Bronchial epithelial cell (primary cell): ENCODE data around the gene HDDC3. TPM values are rescaled to one million over a fixed set of nuclear protein-coding genes. Genes with fewer than 3 reads are reported as not detected.
"Not testable (repeated sequence)": the region's sequence is repeated elsewhere in the genome, so short reads cannot be mapped to it uniquely, and the experiment has no call there.

Experiments used
- DNase-seq: peaks from one replicate; pipeline ENCODE4 v3.0.0-alpha.2; 2010; ENCODE audit warnings: low read depth
- FAIRE-seq: peaks from 2 replicates; lab custom pipeline; 2011; peaks lifted over from hg19 to GRCh38; lab: Jason Lieb, UNC
- H3K27me3 ChIP-seq: 2 replicates; pipeline ENCODE4 v1.5.1; 2011; ENCODE audit warnings: low read length; ENCODE audit not compliant: control insufficient read depth, insufficient read depth
- H3K36me3 ChIP-seq: 2 replicates; pipeline ENCODE4 v1.5.1; 2011; ENCODE audit warnings: low read length; ENCODE audit not compliant: control insufficient read depth, insufficient read depth
- H3K4me3 ChIP-seq: 2 replicates; pipeline ENCODE4 v1.5.1; 2011; ENCODE audit warnings: mild to moderate bottlenecking, low read depth, low read length, control low read depth
- total RNA-seq: library from RNA; depleted of rRNA; stranded (reverse); fragments of >200 nt; gene quantifications from 2 replicates; pipeline ENCODE4 v1.2.1, GENCODE V29; 2014
- TF ChIP-seq, protein P1 (sequence below): IDR thresholded peaks from 2 replicates; pipeline ENCODE4 v1.5.1; 2011; ENCODE audit warnings: mild to moderate bottlenecking, moderate library complexity, low read length, control low read depth, inconsistent platforms; ENCODE audit not compliant: insufficient read depth, severe bottlenecking

The HDDC3 gene
- total RNA-seq, 1 donor from 2014 or later: 37.6 TPM

- H3K4me3 ChIP-seq: no peak overlapping the region
- no peaks in the 10 kb centered on the region for H3K27me3 ChIP-seq
- FAIRE-seq (no peak), DNase-seq (no peak)
- TF ChIP-seq, protein P1, sequence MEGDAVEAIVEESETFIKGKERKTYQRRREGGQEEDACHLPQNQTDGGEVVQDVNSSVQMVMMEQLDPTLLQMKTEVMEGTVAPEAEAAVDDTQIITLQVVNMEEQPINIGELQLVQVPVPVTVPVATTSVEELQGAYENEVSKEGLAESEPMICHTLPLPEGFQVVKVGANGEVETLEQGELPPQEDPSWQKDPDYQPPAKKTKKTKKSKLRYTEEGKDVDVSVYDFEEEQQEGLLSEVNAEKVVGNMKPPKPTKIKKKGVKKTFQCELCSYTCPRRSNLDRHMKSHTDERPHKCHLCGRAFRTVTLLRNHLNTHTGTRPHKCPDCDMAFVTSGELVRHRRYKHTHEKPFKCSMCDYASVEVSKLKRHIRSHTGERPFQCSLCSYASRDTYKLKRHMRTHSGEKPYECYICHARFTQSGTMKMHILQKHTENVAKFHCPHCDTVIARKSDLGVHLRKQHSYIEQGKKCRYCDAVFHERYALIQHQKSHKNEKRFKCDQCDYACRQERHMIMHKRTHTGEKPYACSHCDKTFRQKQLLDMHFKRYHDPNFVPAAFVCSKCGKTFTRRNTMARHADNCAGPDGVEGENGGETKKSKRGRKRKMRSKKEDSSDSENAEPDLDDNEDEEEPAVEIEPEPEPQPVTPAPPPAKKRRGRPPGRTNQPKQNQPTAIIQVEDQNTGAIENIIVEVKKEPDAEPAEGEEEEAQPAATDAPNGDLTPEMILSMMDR: no peak
- H3K36me3 ChIP-seq: peaks cover 2% of the 10 kb centered on the region
Observed at GRCh38 chr15:90924375-90924774, 8.0 kb downstream of the HDDC3 start.

DNA sequence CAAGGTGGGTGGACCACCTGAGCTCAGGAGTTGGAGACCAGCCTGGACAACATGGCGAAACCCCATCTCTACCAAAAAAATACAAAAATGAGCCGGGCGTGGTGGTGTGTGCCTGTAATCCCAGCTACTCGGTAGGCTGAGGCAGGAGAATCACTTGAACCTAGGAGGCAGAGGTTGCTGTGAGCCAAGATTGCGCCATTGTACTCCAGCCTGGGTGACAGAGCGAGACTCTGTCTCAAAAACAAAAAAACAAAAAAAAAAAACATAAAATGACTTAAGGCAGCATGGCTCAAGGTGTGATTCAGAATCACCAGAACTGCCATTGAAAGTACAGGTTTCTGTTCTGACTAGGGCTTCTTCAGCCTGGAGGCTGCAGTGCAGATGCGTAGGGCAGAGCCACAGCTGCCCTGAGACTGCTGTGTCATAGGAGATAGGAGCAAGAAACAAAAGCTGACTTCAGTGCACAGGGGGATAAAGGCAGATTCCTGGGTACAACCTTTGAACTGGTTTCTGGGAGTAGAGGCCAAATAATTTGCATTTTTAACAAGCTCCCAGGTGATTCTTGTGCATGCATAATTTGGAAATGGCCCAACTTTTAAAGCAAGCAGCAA lies 9.5 kb downstream of the HDDC3 start:
- not testable (repeated sequence) for H3K4me3 ChIP-seq, DNase-seq, H3K27me3 ChIP-seq, H3K36me3 ChIP-seq, FAIRE-seq

DNA sequence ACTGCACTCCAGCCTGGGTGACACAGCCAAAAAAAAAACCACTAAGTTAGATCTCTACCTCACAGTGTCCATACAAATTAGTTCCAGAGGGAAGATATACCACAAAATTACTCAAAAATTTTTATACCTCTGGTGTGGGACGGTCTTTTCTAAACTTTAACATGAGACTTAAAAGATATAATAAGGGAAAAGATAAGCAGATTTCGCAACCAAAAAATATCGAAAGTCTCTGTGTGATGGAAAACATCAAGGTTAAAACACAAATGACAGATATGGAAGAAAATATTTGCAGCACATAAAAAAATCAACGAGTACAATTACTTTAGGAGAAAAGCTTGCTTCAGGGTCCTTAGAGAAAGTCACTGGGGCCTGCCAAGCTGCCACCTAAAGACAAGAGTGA lies 10.5 kb downstream of the HDDC3 start:
- TF ChIP-seq, protein P1: no peak
- Histone ChIP-seq H3K27me3 (no peaks in the 10 kb centered on the region), H3K36me3 (peaks cover 4% of the 10 kb centered on the region), H3K4me3 (no peak overlapping the region)
- FAIRE-seq (no peak), DNase-seq (no peak)

DNA sequence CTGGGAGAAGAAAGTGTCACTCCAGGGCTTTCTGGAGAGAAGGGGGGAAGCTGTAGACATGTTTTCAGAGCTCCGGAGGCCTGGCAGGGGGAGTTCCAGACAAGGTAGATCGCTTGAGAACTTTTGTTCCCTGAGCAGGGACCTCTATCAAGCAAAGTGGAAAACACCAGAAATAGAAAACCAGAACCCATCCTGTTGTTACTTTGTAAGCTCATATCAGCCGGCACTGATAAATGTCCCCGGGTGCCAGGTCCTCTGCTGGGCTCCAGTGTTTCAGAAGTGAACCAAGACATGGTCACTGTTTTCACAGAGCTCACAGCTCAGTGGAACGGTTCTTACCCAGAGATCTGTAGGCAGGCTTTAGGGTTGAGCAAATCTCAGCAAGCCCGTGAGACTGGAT lies 13.5 kb downstream of the HDDC3 start:
- no peak overlapping the region for H3K4me3 ChIP-seq
- H3K36me3 ChIP-seq: peaks cover 8% of the 10 kb centered on the region
- FAIRE-seq: no peak
- DNase-seq: no peak
- H3K27me3 ChIP-seq: no peaks in the 10 kb centered on the region
- TF ChIP-seq, protein P1: no peak

DNA sequence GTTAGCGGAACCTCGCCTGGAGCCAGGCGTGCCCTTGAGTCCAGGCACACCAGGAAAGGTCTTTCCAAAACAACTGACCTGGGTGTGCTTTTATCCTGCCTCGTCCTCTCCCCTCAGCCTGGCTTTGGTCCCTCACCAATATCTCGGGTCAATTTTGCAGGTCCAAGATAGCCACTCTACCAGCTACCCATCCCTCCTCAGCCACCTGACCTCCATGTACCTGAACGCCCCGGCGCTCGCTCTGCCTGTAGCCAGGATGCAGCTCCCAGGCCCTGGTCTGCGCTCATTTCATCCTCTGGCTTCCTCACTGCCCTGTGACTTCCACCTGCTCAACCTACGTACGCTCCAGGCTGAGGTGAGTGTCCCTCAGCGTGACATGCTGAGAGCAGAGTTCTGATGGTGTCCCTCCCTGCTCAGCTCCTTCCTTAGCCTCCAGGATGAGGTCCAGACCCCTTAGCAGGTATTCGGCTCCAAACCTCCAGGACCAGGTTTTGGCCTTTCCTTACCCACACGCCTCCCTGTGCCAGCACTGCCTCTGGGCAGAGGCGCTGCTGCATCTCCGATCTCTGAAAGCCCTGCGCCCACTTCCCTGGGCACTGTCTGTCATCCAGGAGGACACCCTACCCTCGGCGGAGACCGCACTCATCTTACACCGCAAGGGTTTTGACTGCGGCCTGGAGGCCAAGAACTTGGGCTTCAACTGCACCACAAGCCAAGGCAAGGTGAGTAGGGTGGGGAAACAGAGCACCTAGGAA lies 14.1 kb downstream of the HDDC3 start:
- DNase-seq: no peak
- no peak for FAIRE-seq
- Histone ChIP-seq H3K36me3 (peaks cover 12% of the 10 kb centered on the region), H3K4me3 (no peak overlapping the region), H3K27me3 (no peaks in the 10 kb centered on the region)
- TF ChIP-seq, protein P1: no peak

GRCh38 chr15:90917569-90917968 lies 14.8 kb downstream of the HDDC3 start:
- peaks cover 13% of the 10 kb centered on the region for H3K36me3 ChIP-seq
- no peak for FAIRE-seq
- no peak overlapping the region for H3K4me3 ChIP-seq
- TF ChIP-seq, protein P1: no peak
- DNase-seq: no peak
- H3K27me3 ChIP-seq: no peaks in the 10 kb centered on the region
